GM21360 (cell line): ENCODE measurements around the gene P2RX4.
"Not testable (repeated sequence)": the region's sequence is repeated elsewhere in the genome, so short reads cannot be mapped to it uniquely, and the experiment has no call there.

Experiments used
- ATAC-seq: cut with Tn5 transposase; IDR thresholded peaks from one replicate; pipeline ENCODE4 v1.9.1; 2021; ENCODE audit warnings: mild to moderate bottlenecking, moderate library complexity; ENCODE audit not compliant: unreplicated experiment

The P2RX4 gene

GRCh38 chr12:121209624-121210572 is at the start of gene P2RX4:
Gene P2RX4 (plus strand): TSS chr12:121210129. CDS start chr12:121210165, 36 bp downstream.
- peak; percentile 80 for ATAC-seq

- ATAC-seq: no peak
Measured at GRCh38 chr12:121162384-121162783, 47.5 kb upstream of the P2RX4 start.

- ATAC-seq: no peak
Measured at GRCh38 chr12:121162985-121163384, 46.9 kb upstream of the P2RX4 start.

GRCh38 chr12:121164839-121165238 is 45.1 kb upstream of the P2RX4 start:
- not testable (repeated sequence) for ATAC-seq

- ATAC-seq: no peak
Measured at GRCh38 chr12:121165316-121165715, 44.6 kb upstream of the P2RX4 start.

GRCh38 chr12:121166356-121166755 is 43.6 kb upstream of the P2RX4 start:
- ATAC-seq: no peak

- ATAC-seq: no peak
Measured at GRCh38 chr12:121167232-121167820, 42.6 kb upstream of the P2RX4 start.

GRCh38 chr12:121167951-121168350 is 42.0 kb upstream of the P2RX4 start:
- no peak for ATAC-seq

- ATAC-seq: no peak
Measured at GRCh38 chr12:121170151-121170550, 39.8 kb upstream of the P2RX4 start.

GRCh38 chr12:121170611-121171260 is 39.2 kb upstream of the P2RX4 start:
- ATAC-seq: no peak

- no peak for ATAC-seq
Measured at GRCh38 chr12:121172145-121172544, 37.8 kb upstream of the P2RX4 start.

- ATAC-seq: no peak
Measured at GRCh38 chr12:121175383-121176119, 34.4 kb upstream of the P2RX4 start.

- no peak for ATAC-seq
Measured at GRCh38 chr12:121176826-121177529, 33.0 kb upstream of the P2RX4 start.

- ATAC-seq: no peak
Measured at GRCh38 chr12:121181181-121181580, 28.7 kb upstream of the P2RX4 start.

- ATAC-seq: no peak
Measured at GRCh38 chr12:121182222-121182893, 27.6 kb upstream of the P2RX4 start.

GRCh38 chr12:121184425-121184824 is 25.5 kb upstream of the P2RX4 start:
- ATAC-seq: no peak

GRCh38 chr12:121184984-121185889 is 24.7 kb upstream of the P2RX4 start:
- no peak for ATAC-seq

- no peak for ATAC-seq
Measured at GRCh38 chr12:121186826-121187225, 23.1 kb upstream of the P2RX4 start.

GRCh38 chr12:121187501-121187900 is 22.4 kb upstream of the P2RX4 start:
- ATAC-seq: no peak
